Hematopoietic multipotent progenitor cell treated with erythropoietin and hydrocortisone succinate and interleukin-3 and kit ligand, for 4 days (in vitro differentiated cells): Measurements from ENCODE around the gene RAMACL.
"Not testable (repeated sequence)": the region's sequence is repeated elsewhere in the genome, so short reads cannot be mapped to it uniquely, and the experiment has no call there.

Experiments
- DNase-seq: peaks from one replicate; pipeline ENCODE4 v3.0.0-alpha.2; 2015

RAMACL gene

DNA sequence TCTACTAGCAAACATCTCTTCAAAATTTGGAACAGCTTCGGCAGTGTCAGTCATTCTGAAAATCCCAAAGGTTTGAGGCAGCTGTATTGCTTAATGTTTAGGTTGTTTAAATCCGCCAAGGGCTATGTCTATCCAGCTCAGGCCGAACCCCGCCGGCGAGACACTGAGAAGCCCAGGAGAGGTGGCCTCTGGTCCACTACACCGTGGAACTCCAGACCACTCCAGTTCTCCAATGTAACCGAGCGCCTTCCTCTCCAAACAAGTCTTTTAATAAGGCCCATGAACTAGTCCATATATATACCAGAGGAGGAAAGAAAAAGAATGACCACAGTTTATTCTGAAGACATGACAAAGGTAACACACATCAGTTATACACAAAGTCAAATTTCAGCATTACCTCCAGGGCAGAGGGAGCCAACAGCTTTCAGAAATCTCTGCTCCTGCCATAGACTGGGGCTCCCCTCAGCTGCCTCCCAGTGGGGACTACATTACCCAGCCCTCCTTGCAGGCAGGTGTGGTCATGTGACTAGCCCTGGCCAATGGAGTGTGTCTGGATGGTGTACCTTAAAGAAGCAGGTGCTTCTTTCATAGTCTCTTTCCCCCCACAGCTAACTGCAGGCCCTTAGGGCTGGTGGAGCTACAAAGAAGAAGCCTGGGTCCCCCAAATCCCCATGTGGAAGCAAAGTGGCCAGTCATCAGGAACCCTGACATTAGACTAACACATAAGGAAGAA is at the start of gene RAMACL:
RAMACL (minus strand) TSS at position 255 of the 733 bp plus-strand sequence; CDS start at position 54, 201 bp downstream.
- peak; percentile 38 for DNase-seq

DNA sequence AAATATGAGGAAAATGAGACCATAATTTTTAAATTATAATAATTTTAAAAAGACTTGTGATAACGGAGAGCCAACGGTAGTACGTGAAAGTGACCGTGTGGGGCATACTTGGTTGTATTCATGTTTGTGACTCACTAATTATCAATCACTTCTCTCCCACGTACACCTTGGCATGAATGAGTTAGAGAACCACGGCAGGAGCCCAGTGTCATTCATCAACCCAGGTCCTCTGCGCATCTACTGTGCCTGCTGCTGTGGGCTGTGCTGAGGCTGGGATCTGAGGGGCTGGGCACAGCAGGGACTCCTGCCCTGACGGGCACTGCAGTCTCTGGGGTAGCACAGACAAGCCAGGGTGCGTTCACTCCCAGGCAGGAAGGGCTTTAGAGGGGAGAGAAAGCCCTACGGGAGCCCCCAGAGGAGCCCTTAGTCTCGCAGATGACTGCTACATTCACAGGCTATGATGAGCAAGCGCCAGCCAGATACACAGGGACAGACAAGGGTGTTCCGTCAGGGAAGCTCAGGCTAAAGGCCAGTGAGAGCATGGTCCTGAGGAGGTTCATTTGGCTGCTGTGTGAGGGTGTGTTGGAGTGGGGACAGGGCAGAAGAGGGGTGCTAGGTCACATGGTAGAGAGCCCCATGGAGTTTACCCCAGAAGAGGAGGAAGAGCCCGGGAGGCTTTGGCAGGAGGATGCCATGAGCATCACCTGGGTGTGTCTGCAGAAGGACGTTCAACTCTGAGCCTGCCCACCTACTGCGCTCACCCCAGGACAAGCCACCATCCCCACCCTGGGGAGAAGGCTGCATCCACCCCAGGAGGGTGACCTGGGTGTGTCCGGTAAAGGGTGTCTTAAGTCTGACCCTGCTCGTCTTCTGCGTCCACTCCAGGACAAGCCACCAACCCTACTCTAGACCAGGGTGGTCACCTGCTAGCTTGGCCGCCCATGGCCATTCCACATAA is 48.8 kb upstream of the RAMACL start:
- no peak for DNase-seq

DNA sequence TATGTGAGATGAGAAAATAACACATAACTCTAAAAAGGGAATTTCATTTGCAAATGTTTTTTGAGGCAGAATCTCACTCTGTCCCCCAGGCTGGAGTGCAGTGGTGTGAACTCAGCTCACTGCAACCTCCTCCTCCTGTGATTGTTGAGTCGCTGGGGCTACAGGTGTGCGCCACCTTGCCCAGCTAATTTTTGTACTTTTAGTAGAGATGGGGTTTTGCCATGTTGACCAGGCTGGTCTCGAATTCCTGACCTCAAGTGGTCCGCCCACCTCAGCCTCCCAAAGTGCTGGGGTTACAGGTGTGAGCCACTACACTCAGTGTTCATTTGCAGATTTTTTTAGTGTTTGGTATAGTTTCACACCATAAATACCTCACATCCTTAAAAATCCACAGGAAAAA is 48.1 kb upstream of the RAMACL start:
- not testable (repeated sequence) for DNase-seq

DNA sequence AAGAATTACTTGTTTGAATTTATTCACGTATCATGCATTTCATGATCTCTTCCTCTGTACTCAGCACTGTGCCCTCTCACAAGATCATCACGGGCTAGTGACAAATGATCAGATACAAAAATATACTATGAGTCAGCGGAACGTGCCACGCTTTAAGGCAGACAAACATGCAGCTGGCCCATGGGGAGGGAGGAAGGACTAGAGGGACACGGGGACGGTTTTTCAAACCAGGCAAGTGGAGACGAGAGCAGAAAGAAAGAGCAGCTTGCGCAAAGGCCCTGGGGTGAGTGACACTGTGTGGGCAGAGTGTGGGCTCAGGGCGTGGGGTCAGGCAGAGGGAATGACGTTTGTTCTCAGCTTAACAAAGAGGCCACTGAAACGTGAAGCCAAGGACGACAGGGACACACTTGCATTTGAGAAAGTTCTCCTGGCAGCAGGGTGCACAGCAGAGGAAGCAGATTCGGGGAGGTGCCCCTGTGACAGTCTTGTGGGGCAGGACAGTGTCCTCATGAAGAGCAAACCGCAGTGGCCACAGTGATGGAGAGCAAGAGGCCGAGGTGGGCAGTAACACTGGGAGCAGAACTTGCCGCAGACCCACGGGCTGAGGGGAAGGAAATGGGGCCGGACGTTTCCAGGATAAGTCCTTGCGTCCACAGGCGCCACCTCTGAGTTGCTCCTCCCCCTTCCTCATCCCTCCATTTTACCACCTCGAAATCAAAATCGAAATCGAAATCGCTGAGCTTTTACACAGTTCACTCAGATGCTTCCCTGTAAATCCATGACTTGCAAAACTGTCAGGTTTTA is 47.5 kb upstream of the RAMACL start:
- peak; percentile 78 for DNase-seq

DNA sequence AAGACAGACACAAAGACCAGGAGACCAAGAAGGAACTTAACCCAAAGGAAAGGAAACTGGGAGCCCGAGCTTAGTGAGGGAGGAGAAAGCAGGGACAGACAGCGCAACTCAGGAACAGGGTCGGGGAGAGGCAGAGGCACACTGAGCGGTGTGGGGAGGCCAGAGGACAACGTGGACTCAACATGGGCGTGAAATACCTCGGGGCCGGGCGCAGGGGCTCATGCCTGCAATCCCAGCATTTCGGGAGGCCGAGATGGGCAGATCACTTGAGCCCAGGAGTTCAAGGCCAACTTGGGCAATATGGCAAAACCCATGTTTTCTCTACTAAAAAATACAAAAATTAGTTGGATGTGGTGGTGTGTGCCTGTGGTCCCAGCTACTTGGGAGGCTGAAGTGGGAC is 46.3 kb upstream of the RAMACL start:
- DNase-seq: no peak

DNA sequence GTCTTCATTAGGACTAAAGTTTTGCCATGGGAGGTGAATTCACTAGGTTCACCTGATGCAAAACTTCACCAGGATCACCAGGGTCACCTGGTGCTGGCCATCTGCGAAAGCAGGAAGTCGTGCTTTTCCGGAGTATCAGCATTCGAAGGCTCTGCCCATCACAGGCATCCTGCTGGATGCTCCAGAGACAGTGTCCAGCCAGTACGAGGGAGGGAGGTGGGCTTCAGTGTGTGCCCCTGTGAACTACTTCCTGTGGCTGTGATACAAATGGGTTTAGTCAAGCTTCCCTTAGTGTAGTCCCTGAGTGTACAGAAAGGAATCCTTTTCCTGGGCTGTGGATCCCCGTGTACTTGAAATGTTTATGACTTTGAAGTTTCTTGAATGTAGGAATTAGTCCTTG is 44.0 kb upstream of the RAMACL start:
- DNase-seq: no peak

DNA sequence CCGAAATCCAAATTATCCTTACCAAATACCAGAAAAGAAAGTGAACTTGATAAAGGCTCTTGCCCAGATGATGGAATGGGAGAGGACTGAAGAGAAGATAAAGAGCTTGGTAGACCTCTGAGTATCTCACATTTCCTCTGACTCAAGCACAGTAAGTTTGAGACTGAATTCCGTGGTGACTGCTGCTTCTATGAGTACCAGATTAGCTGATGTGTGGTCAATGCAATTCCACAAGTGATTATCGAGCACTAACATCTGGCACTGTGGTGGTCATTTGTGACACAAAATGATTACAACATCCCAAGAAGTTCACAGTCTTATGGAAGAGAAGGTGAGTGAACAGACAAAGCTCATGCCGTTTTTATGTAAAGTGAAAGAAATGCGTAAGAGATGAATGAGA is 43.1 kb upstream of the RAMACL start:
- peak; percentile 86 for DNase-seq

DNA sequence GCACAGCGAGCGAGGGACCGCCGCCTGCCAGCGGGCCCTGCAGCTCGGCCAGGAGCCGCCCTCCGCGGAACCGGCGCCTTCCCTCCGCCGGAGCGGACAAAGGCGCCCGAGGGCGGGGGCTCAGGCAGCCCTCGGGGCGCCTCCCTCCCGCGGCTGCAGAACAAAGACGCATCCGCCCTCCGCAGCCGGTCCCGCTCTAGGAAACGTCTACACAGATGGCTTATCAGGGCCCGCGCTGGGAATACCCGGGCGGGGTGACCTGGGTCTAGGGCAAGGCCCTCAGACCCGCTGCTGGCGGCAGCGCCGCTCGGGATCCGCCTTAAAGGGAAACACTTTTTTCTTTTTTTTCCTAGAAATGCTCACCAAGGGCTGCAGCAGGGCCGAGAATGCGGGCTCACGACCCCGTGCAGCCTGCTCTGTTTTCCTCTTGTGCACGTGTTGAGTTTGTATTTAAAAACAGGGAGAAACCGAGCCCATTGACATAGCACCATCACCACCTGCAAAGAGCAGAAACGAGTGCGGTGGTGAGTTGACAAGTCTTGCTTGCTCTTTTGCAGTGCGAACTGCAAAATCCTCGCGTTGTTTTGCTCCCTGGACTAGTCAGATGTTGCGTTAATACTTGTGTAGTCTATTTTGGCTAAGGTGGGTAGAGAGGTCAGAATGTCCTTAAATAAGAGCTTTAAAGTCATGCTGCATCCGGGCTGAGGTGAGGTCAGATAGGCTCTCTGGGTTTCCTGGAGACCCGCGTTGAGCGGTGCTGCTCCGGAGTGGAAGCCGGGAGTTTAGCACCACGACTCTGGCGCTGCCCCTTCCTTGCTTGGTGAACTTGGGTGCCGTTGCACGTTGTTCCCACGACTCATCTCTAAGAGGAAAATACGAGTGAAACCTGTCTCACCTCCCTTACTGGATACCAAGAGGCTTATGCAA is 41.7 kb upstream of the RAMACL start:
- peak; percentile 82 for DNase-seq

DNA sequence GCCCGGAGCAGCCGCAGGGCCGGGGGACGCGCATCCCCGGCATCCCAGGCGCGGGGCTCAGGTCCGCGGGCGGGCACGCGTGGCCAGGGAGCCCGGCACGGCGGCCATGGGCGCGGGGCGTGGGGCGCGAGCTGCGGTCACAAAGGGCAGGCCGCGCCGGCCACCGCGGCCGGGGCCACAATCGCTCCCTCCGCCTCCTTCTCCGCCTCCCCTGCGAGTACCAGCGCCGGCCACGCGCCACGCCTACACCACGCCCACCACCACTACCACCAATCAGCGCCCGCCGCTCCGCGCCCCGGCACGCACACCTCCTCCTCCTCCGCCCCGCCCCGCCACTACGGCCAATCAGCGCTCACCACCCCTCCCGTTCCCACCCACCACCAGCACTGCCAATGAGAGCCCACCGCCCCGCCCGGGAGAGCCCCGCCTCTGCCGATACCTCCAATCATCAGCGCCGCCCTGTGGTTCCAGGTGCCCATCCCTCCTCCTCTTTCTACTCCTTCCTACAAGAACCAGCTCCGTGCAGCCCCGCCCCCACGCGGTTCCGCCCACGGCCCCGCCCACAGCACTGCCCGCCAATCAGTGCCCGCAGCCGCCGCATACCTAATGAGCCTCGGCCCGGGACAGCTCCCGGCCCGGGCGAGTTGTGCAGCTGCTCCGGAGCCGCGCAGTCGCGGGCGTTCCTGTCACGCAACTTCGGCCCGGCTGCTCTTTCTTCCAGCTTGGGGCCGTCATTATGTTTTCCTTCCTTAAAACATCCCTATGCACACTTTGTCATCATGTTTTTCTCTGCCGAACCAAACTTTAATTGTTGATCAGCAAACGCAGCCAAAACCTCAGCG is 40.8 kb upstream of the RAMACL start, which contains the start of gene RPS6KA2:
RPS6KA2 (minus strand) TSS at position 219 of the 842 bp plus-strand sequence. CDS start 232 bp downstream, outside the sequence.
- DNase-seq: peak; percentile 100

DNA sequence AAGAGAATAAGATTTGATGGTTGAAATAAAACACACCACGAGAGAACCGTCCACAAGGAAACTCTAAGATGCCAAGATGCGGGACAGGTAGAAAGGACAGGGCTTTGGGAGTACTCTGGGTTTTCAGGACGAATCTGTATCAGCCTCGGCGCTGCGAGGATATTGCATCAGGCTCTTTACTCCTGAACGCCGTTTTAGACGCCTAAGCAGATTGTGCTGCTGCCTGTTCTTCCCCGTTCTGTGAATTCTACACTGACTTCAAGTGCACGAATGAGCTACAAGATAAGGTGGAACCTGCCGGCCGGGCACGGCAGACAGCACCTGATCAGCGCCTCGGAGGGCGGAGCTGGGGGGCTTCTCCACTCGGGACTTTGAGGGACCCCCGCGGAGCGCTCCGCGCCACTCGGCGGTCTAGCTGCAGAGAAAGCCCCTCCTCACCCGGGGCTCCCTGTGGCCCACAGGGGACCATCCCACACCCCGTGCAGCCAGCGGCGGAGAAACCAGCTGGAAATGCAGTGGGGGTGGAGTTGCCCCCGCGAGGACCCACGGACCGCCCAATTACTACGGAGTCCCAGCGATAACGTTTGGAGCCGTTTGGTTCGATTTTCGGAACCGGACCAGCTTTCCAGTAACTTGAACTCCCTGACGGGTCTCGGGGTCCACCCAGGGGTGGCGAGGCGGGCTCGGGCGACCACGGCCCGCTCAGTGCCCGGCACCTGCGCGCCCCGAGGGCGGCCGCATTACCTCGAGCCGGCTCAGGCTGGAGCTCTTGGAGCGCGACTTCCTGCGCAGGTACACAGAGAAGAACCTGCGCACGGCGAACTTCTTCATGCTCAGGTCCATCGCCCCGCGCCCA is 39.9 kb upstream of the RAMACL start:
- DNase-seq: peak; percentile 56

DNA sequence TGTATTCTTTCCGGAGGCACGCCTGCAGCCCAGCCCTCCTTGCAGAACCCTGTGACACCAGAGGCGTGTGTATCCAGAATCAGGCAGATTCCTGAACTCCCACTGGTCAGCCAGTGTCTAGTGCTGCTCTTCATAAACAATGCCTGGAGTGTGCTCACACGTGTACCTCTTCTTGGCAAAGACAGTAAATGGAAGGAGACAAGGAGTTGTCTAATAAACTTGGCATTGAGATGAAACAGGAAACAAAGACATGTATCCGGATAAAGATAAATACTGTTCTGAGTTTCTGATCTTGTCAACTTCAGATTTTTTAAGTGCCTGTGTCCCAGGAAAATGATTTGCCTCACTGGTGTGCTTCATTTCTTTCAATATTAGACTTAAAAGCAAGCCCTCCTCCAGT is 38.9 kb upstream of the RAMACL start:
- no peak for DNase-seq

DNA sequence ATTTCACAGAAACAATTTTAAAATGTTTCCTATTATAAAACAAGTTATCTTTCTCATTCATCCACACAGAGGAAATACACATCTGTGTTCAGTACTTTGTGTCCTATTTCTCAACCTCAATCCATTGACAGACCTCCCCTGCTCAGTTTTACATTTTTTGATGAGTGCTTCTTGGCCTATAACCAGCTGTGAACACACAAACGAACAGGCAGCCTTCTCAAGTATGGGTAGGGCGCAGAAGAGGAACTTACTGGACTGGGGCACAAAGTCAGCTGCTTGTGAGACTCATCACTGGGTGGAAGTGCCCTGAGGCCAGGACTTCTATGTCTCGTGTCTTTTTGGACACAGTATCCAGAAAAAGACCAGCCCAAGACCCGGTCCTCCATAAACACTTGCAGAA is 37.8 kb upstream of the RAMACL start:
- DNase-seq: peak; percentile 71

DNA sequence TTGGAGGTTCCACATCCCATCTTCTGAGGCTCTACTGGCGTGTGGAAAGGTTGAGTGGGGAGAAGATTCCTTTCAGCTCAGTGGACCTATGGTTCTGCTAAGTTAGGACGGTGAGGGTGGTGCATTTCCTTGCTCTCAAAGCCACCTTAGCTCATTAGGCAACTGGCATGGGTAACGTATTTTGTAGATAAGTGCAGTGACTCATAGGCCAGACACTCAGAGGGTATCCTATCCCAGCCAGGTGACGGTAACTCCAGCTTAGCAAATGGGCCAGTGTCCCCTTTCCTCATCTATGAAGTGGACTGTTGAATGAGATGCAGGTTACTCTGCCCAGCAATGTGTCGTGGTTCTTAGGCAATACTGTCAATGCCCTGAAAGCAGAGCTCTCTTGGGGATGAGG is 36.8 kb upstream of the RAMACL start:
- no peak for DNase-seq

DNA sequence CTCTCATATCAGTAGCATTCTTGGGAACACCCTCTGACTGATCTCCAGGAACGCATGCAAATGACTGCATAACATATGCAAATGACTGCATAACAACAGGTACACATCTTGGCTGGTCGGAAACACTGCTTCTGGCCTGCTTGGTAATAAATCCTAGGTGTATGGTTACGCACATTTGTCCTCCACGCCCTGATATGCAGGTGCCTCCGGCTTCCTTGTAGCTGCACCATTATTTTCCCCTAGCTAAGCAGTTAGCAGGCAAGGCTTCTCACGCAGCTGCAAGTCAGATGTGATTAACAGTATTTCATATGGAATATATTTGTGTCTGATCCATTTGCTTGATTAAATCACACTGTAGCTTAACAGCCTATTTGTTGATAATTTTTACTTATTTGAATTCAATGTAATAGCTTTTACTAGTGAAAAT is 34.6 kb upstream of the RAMACL start:
- DNase-seq: no peak

DNA sequence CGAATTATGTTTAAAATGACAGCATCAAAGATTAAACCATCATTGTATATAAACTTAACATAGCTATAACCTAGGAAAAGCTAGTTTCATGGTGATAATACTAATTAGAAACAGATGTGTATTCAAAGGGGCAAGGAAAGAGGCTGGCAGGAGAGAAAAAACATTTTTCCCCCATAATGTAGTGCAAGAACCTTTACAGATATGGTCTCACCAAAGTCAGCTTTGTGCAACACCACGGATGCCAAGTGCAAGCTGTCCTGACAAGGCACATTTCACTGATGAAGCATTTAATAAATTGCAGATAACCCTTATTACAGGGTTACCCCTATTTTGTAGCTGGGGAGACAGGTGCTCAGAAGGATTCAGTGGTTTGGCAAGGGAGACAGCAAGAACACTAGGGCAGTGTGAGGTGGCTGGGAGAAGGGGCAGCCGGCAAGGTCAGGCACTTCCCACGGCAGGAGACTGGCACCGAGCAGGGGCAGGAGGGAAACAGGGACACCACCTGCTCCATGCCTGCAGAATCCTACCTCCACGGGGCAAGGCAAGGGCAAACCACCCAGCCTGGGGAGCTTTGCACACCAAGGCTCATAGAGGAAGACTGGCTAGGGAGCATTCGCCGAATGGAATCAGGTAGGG is 34.1 kb upstream of the RAMACL start:
- no peak for DNase-seq

DNA sequence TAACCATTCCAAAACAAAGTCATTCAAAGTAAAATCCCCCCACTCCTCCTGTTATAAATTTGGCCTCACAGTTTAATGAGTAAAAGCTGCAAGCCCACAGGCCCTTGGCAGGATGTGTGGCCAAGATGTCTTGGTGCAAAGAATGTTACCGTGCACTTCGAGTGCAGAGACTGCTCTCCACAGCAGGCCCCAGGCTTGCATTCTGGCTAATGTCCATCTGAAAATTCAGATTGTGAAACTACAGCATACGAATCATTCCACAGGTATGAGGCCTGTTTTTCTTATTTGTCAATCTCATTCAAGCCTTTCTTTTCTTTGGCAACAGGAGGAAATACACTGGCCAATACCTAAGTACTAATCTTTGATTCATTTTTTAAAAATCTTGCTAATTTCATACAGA is 33.4 kb upstream of the RAMACL start:
- DNase-seq: no peak

DNA sequence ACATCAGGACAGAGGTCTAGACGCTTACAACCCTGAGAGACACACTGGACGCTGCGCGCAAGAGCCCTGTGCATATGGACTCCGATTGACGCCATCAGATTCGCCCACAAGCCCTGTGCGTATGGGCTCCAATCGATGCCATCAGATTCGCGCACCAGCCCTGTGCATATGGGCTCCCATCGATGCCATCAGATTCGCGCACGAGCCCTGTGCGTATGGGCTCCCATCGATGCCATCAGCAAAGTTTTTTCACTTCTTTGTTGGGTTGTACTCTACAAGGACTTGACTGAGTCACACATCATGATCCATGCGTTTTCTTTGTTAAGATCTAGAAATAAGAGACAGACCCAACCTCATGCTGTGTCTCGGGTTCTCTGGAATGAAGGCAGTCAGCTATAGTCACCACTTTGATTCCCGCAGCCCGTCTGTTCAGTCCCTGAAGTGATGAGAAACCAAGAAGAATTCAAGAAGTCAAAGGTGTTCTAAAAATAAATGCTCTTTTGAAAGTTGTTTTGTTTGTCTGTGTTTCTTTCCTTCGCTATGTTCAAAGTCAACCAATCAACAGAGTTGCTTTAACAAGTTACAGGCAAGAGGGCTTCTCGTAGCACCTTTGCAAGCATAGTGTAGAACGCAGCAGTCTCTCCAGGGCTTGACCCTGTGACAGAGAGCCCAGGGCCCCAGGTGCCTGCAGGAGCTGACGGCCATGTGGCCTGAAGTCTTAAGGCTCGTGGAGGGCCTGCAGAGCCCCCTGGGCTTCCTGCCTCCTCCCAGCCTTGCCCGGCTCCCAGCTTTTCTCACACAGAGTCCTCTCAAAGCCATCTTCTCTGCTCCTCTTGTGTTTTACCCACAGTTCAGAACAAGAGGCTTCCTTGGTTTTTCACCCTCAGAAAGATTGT is 32.6 kb upstream of the RAMACL start:
- DNase-seq: no peak

DNA sequence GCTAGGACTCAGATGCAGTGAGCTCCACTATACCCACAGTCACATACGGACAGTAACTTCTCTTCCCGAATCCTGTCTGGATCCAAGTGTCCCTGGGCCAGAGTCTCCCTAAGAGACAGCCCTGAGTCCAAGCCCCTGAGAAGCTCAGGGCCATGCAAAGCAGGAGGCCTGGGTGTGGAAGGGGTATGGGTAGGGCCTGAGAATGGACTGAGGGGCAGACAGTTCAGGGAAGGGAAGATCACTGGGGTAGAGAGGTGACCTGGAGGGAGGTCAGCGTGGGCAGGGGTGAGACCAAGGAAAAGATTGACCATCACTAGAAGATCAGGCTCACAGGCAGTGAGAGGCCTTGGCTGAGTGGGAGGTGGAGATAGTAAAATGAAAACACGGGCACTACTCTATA is 31.8 kb upstream of the RAMACL start:
- no peak for DNase-seq
